DOHH2 (cell line): ENCODE measurements around the gene CARMIL3.

Experiments
- H3F3A ChIP-seq: fragments of 200-600 bp; sonication (generic), shearing (Covaris generic); 2 replicates; pipeline ENCODE4 v1.6.0; 2016; ENCODE audit warnings: antibody characterized with exemption, mild to moderate bottlenecking; ENCODE audit not compliant: control insufficient read depth, insufficient read depth
- H3K27ac ChIP-seq: fragments of 200-600 bp; sonication (generic); 2 replicates; pipeline ENCODE4 v1.5.1; 2014; ENCODE audit warnings: low read depth, mild to moderate bottlenecking, low read length, moderate library complexity
- H3K27me3 ChIP-seq: fragments of 200-600 bp; sonication (generic); 2 replicates; pipeline ENCODE4 v1.6.1; 2014; ENCODE audit warnings: mild to moderate bottlenecking, low read length, mixed read lengths; ENCODE audit not compliant: control insufficient read depth
- H3K36me3 ChIP-seq: fragments of 200-600 bp; sonication (generic); 2 replicates; pipeline ENCODE4 v1.6.1; 2014; ENCODE audit warnings: mild to moderate bottlenecking, low read length, moderate library complexity, mixed read lengths; ENCODE audit not compliant: control insufficient read depth
- H3K4me1 ChIP-seq: fragments of 200-600 bp; sonication (generic); 2 replicates; pipeline ENCODE4 v1.6.1; 2014; ENCODE audit warnings: mild to moderate bottlenecking, low read length, mixed read lengths; ENCODE audit not compliant: control insufficient read depth
- H3K4me2 ChIP-seq: fragments of 200-600 bp; sonication (generic); 2 replicates; pipeline ENCODE4 v1.6.0; 2014; ENCODE audit warnings: mild to moderate bottlenecking, low read length, moderate library complexity
- H3K4me3 ChIP-seq: fragments of 200-600 bp; sonication (generic); 2 replicates; pipeline ENCODE4 v1.5.1; 2014; ENCODE audit warnings: mild to moderate bottlenecking, low read length, mixed read lengths
- H3K79me2 ChIP-seq: fragments of 200-600 bp; sonication (generic); 2 replicates; pipeline ENCODE4 v1.6.1; 2014; ENCODE audit warnings: mild to moderate bottlenecking, low read length, mixed read lengths; ENCODE audit not compliant: control insufficient read depth
- H3K9me2 ChIP-seq: fragments of 200-600 bp; sonication (generic); replicated peaks from 2 replicates; pipeline ENCODE4 v1.6.1; 2014; ENCODE audit warnings: mild to moderate bottlenecking, low read length, mixed read lengths; ENCODE audit not compliant: control insufficient read depth
- H3K9me3 ChIP-seq: fragments of 200-600 bp; sonication (generic); 2 replicates; pipeline ENCODE4 v1.6.1; 2014; ENCODE audit warnings: antibody characterized with exemption, low read length, mixed read lengths; ENCODE audit not compliant: control insufficient read depth, insufficient read depth
- H4K20me1 ChIP-seq: fragments of 200-600 bp; sonication (generic); 2 replicates; pipeline ENCODE4 v1.6.0; 2014; ENCODE audit warnings: low read depth, mild to moderate bottlenecking, antibody characterized with exemption, low read length, moderate library complexity; ENCODE audit not compliant: control insufficient read depth, insufficient read depth
- EZH2phosphoT487 ChIP-seq: fragments of 200-600 bp; sonication (generic); IDR thresholded peaks from 2 replicates; pipeline ENCODE4 v1.6.1; 2017; ENCODE audit warnings: borderline replicate concordance, mild to moderate bottlenecking, antibody characterized with exemption, low read length, moderate library complexity, mixed read lengths
- TF ChIP-seq, protein P1 (sequence below): fragments of 200-600 bp; sonication (generic); IDR thresholded peaks from one replicate; pipeline ENCODE4 v1.5.1; 2014; ENCODE audit warnings: antibody characterized with exemption, mild to moderate bottlenecking, low read depth, low read length; ENCODE audit not compliant: poor library complexity, severe bottlenecking

Gene CARMIL3

GRCh38 chr14:24095271-24096068 is 43.7 kb downstream of the CARMIL3 start:
- H3F3A ChIP-seq: peaks cover 14% of the 10 kb centered on the region
- H3K36me3 ChIP-seq: peaks cover 40% of the 10 kb centered on the region
- H3K9me3 ChIP-seq: no peaks in the 10 kb centered on the region
- peaks cover 17% of the 10 kb centered on the region for H3K79me2 ChIP-seq
- H4K20me1 ChIP-seq: no peaks in the 10 kb centered on the region
- H3K27me3 ChIP-seq: no peaks in the 10 kb centered on the region
- peak overlapping the region; percentile 86 for H3K4me2 ChIP-seq
- peak overlapping the region; percentile 87 for H3K4me3 ChIP-seq
- H3K27ac ChIP-seq: peak overlapping the region; percentile 93
- TF ChIP-seq, protein P1, sequence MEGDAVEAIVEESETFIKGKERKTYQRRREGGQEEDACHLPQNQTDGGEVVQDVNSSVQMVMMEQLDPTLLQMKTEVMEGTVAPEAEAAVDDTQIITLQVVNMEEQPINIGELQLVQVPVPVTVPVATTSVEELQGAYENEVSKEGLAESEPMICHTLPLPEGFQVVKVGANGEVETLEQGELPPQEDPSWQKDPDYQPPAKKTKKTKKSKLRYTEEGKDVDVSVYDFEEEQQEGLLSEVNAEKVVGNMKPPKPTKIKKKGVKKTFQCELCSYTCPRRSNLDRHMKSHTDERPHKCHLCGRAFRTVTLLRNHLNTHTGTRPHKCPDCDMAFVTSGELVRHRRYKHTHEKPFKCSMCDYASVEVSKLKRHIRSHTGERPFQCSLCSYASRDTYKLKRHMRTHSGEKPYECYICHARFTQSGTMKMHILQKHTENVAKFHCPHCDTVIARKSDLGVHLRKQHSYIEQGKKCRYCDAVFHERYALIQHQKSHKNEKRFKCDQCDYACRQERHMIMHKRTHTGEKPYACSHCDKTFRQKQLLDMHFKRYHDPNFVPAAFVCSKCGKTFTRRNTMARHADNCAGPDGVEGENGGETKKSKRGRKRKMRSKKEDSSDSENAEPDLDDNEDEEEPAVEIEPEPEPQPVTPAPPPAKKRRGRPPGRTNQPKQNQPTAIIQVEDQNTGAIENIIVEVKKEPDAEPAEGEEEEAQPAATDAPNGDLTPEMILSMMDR: no peak
- TF ChIP-seq EZH2phosphoT487: no peak
- H3K9me2 ChIP-seq: no peaks in the 10 kb centered on the region
- H3K4me1 ChIP-seq: peaks cover 30% of the 10 kb centered on the region

DNA sequence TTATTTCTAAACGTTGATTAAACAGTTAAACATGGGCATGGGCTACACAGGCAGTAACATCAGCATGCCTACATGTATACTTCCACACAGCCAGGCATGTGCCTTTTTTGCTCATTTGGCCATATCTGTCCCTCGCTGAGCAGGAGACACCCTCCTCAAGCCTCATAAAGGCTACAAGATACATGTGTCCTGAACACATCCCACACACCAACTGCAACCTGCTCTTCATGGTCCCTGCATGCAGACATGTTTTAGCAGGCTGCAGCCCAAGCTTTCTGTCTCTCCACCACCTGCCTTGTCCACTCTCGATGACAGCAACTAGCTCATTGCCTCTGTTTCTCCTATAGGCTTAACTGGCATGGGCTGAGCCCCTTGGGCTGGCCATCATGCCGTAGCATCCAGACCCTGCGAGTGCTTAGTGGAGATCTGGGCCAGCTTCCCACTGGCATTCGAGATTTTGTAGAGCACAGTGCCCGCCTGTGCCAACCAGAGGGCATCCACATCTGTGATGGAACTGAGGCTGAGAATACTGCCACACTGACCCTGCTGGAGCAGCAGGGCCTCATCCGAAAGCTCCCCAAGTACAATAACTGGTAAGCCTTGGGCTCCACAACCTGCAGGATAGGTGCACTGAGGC is 44.9 kb downstream of the CARMIL3 start:
- no peak overlapping the region for H3K27ac ChIP-seq
- peaks cover 49% of the 10 kb centered on the region for H3K36me3 ChIP-seq
- peaks cover 22% of the 10 kb centered on the region for H3K4me1 ChIP-seq

DNA sequence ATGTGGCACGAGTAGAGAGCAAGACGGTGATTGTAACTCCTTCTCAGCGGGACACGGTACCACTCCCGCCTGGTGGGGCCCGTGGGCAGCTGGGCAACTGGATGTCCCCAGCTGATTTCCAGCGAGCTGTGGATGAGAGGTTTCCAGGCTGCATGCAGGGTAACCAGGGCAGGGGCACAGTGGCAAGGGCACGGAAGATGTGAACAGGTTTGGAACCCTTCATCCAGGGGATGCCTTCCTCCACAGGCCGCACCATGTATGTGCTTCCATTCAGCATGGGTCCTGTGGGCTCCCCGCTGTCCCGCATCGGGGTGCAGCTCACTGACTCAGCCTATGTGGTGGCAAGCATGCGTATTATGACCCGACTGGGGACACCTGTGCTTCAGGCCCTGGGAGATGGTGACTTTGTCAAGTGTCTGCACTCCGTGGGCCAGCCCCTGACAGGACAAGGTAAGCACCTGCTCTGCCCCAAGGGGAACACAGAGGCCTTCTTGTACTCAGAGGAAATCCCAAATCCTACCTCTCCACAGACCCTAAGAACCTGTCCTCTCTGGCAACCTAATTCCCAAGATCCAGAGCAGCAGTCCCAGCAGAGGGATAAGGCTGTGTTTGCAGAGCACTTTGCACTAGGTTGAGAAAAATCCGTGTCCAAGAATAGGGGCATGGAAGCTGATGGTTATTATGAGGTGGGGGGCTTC is 46.6 kb downstream of the CARMIL3 start:
- TF ChIP-seq EZH2phosphoT487: no peak
- TF ChIP-seq, protein P1: no peak
- Histone ChIP-seq H3K4me3 (no peak overlapping the region), H3K4me1 (peaks cover 17% of the 10 kb centered on the region), H3F3A (peaks cover 8% of the 10 kb centered on the region; the same call in 1 of the 2 replicates), H3K36me3 (peaks cover 54% of the 10 kb centered on the region), H3K4me2 (no peak overlapping the region), H3K27ac (no peak overlapping the region), H3K79me2 (peaks cover 17% of the 10 kb centered on the region), H4K20me1 (no peaks in the 10 kb centered on the region), H3K9me3 (no peaks in the 10 kb centered on the region), H3K27me3 (no peaks in the 10 kb centered on the region), H3K9me2 (no peaks in the 10 kb centered on the region)

More for the DNA sequence above, 44.9 kb downstream of the CARMIL3 start:
- Histone ChIP-seq H3K9me3 (no peaks in the 10 kb centered on the region), H3K9me2 (no peaks in the 10 kb centered on the region), H3K27me3 (no peaks in the 10 kb centered on the region), H4K20me1 (no peaks in the 10 kb centered on the region), H3F3A (peaks cover 14% of the 10 kb centered on the region), H3K4me3 (no peak overlapping the region), H3K4me2 (no peak overlapping the region), H3K79me2 (peaks cover 17% of the 10 kb centered on the region)
- TF ChIP-seq, protein P1: no peak
- TF ChIP-seq EZH2phosphoT487: no peak
